Ramos (cell line): ENCODE data around the gene VWA1.
"Not testable (repeated sequence)": the region's sequence is repeated elsewhere in the genome, so short reads cannot be mapped to it uniquely, and the experiment has no call there.

Source experiments
- in situ Hi-C: fragments of 300-500 bp; cut with MboI; formaldehyde crosslinking; loops from one replicate; pipeline ENCODE4 v1.14.3; 2022; ENCODE audit warnings: low sequenced_read_pairs; ENCODE audit not compliant: unreplicated experiment

VWA1 gene

GRCh38 chr1:1479547-1480487 lies 44.3 kb downstream of the VWA1 start:
- in situ Hi-C loops, result no loop called here

- in situ Hi-C loops, result not testable (repeated sequence)
Observed at GRCh38 chr1:1480488-1480867, 45.0 kb downstream of the VWA1 start.

- in situ Hi-C loops, result not testable (repeated sequence)
Observed at GRCh38 chr1:1481811-1482210, 46.3 kb downstream of the VWA1 start.

GRCh38 chr1:1482856-1483255 lies 47.4 kb downstream of the VWA1 start:
- in situ Hi-C loops, result no loop called here

- in situ Hi-C loops, result no loop called here
Observed at GRCh38 chr1:1483714-1484113, 48.2 kb downstream of the VWA1 start.

GRCh38 chr1:1484976-1485750 lies 49.7 kb downstream of the VWA1 start:
- in situ Hi-C loops, result not testable (repeated sequence)

- in situ Hi-C loops, result not testable (repeated sequence)
Observed at GRCh38 chr1:1485755-1486317, 50.3 kb downstream of the VWA1 start.

GRCh38 chr1:1487701-1488100 lies 52.2 kb downstream of the VWA1 start:
- in situ Hi-C loops, result no loop called here

GRCh38 chr1:1489231-1489630 lies 53.7 kb downstream of the VWA1 start:
- in situ Hi-C loops, result no loop called here

- in situ Hi-C loops, result no loop called here
Observed at GRCh38 chr1:1489861-1490260, 54.4 kb downstream of the VWA1 start.

- in situ Hi-C loops, result no loop called here
Observed at GRCh38 chr1:1490633-1491230, 55.2 kb downstream of the VWA1 start.

- in situ Hi-C loops, result no loop called here
Observed at GRCh38 chr1:1491601-1492000, 56.1 kb downstream of the VWA1 start.
